Measurements from ENCODE around the gene UROC1.
A peak's percentile ranks its signal among the peaks of the same experiment; 100 is the strongest.

DNA sequence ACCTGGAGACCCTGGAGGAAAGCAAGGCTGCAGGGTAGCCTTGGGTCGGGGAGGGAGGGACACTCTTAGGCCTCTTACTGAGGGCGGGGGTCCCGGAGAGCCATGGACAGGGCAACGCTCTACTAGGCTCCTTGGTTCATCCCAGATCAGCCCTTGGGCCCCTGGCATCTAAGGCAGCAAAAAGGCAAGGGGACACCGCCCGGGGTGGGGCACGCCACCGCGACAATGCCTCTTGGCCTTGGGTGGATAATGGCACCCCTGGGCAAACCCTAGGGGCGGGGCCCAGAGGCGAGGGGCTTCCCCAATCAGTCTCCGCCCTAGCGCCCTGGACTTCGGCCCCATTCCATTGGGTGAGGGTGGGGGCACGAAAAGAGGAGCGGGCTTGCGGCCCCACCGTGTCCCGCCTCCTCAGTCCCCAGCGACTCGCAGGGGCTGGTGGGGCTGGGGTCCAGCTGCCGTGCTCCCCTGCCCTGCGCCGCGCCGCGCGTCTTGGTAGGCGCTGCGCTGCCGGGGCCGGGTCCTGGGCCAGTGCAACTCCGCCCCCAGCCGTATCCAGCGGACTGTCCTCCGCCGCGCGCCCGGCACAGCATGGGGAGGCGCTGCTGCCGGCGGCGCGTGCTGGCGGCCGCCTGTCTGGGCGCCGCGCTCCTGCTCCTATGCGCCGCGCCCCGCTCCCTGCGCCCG, 6.3 kb upstream of the UROC1 start, which contains the start of gene CHST13:
- TF ChIP-seq, protein P1, sequence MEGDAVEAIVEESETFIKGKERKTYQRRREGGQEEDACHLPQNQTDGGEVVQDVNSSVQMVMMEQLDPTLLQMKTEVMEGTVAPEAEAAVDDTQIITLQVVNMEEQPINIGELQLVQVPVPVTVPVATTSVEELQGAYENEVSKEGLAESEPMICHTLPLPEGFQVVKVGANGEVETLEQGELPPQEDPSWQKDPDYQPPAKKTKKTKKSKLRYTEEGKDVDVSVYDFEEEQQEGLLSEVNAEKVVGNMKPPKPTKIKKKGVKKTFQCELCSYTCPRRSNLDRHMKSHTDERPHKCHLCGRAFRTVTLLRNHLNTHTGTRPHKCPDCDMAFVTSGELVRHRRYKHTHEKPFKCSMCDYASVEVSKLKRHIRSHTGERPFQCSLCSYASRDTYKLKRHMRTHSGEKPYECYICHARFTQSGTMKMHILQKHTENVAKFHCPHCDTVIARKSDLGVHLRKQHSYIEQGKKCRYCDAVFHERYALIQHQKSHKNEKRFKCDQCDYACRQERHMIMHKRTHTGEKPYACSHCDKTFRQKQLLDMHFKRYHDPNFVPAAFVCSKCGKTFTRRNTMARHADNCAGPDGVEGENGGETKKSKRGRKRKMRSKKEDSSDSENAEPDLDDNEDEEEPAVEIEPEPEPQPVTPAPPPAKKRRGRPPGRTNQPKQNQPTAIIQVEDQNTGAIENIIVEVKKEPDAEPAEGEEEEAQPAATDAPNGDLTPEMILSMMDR (IDR thresholded peaks at IDR 0.05) = peak; percentile 38
- no peak for TF ChIP-seq ZFX (IDR thresholded peaks at IDR 0.05; ENCODE audit: borderline replicate concordance)

All from 22Rv1 (cell line).